AG10803 (cell line): Measurements from ENCODE around the gene OGFOD3.

ENCODE experiments used
- DNase-seq: peaks from one replicate; pipeline ENCODE4 v3.0.0; 2010; ENCODE audit warnings: low read depth
- H3K4me3 ChIP-seq: 2 replicates; pipeline ENCODE4 v1.5.1; 2011; ENCODE audit warnings: mild to moderate bottlenecking, low read length, control low read depth
- CTCF ChIP-seq: conservative IDR thresholded peaks from 2 replicates; pipeline ENCODE4 v1.5.1; 2011; ENCODE audit warnings: mild to moderate bottlenecking, low read length, control low read depth, inconsistent platforms

Gene OGFOD3

GRCh38 chr17:82346342-82347300 lies 71.8 kb downstream of the OGFOD3 start:
- DNase-seq: no peak
- no peak overlapping the region for H3K4me3 ChIP-seq
- TF ChIP-seq CTCF: no peak

GRCh38 chr17:82345151-82345976 lies 73.0 kb downstream of the OGFOD3 start:
- no peak for TF ChIP-seq CTCF
- no peak for DNase-seq

GRCh38 chr17:82344175-82344907 lies 74.0 kb downstream of the OGFOD3 start:
- TF ChIP-seq CTCF: no peak
- DNase-seq: no peak

More at GRCh38 chr17:82345151-82345976, 73.0 kb downstream of the OGFOD3 start:
- no peak overlapping the region for H3K4me3 ChIP-seq

GRCh38 chr17:82343560-82343959 lies 74.8 kb downstream of the OGFOD3 start:
- no peak overlapping the region for H3K4me3 ChIP-seq
- no peak for TF ChIP-seq CTCF
- DNase-seq: no peak

More at GRCh38 chr17:82344175-82344907, 74.0 kb downstream of the OGFOD3 start:
- no peak overlapping the region for H3K4me3 ChIP-seq

- no peak overlapping the region for H3K4me3 ChIP-seq
- DNase-seq: no peak
- TF ChIP-seq CTCF: no peak
These were observed 75.9 kb downstream of the OGFOD3 start for GRCh38 chr17:82342361-82343079.
